ENCODE data around the gene MFAP3.
"Not testable (repeated sequence)": the region's sequence is repeated elsewhere in the genome, so short reads cannot be mapped to it uniquely, and the experiment has no call there.

The MFAP3 gene

DNA sequence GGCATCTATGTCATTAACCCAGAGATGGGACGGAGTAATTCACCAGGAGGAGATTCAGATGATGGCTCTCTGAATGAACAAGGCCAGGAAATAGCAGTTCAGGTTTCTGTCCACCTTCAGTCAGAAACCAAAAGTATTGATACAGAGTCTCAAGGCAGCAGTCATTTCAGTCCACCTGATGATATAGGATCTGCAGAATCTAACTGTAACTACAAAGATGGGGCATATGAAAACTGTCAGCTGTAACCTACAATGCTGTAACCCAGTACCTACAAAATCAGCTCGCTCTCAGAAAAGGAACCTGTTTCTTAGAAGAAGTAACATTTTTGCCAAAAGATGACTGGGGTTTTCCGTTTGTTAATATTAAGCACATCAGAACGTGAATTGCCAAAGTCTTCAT is 14.7 kb downstream of the MFAP3 start:
- no peak for DNase-seq (ENCODE audit: low spot score)

DNA sequence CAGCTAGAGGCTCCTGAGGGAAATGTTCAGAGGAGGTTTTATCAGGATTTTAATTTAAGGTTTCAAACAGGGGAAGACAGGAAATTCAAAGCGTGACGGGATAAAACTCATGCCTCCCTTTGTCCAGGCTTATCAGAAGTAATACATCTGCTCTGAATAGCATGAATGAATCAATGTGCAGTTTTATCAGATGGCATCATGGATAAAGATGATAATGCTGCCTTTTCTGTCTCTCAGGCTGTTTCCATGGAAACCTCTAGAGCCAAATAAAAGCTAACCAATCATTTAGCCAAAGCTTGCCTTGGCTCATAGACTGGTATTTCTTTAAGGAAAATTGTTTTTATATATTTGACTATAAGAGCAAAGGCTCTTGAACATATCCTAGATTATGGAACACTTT is 16.4 kb downstream of the MFAP3 start:
- DNase-seq (ENCODE audit: low spot score) = no peak

- DNase-seq (ENCODE audit: low spot score) = no peak
These were observed 19.6 kb downstream of the MFAP3 start for GRCh38 chr5:154058055-154059038.

- no peak for DNase-seq (ENCODE audit: low spot score)
These were observed 20.3 kb downstream of the MFAP3 start for GRCh38 chr5:154059039-154059430.

DNA sequence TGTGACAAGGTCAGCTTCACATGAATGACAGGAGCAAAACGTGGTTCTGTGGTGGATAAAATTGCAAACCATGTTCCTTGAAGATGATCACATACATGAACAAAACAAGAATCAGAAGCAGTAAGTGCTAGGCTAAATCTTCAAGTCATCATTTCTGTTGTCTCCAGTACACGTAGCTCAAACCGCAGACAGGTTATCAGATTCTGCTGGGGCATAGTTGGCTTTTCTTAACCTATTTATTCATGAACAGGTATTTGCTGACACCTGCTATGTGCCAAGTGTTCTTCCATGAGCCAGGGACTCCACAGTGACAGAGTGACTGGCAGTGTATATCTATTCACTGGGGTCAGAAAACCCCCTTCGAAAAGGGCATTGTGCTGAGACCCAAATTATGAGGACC is 20.8 kb downstream of the MFAP3 start:
- DNase-seq (ENCODE audit: low spot score) = no peak

GRCh38 chr5:154060606-154061005 is 21.8 kb downstream of the MFAP3 start:
- no peak for DNase-seq (ENCODE audit: low spot score)

- DNase-seq (ENCODE audit: low spot score) = no peak
These were observed 24.6 kb downstream of the MFAP3 start for GRCh38 chr5:154063372-154063771.

DNA sequence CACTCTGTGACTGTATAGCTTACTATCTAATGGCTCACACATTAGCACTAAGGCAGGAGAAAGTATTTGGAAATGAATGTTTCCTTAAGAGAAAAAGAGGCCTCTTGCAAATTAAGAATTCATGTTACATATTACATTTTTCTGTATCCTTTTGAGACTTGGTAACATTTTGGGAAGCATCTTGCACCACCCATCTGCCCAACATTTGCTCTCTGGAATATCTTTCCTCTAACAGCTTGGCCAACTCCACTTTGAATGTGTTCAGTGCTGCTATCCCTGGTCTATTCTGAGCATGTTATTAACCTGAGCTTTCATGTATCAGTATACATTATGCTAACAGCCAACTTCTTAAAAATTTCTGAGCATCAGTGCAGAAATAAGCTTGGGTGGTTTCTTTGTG is 27.2 kb downstream of the MFAP3 start:
- no peak for DNase-seq (ENCODE audit: low spot score)

DNA sequence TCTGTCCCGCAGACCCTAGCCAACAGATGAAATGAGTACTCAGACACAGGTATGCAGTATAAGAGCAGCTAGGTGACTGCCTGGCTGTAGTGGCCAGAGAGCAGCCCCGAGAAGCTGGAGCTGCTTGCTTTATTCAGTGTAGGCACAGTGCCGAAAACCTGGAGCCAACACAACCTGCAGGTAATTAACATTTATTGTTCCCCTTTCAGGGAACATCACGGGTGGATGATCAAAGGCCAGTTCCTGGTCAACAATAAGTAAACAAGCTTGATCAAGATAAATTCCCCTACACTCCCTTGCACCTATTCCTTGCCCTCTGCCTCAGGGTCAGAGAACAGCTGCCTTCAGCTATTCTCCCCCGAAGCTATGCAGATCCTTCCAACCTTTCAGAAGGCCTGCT is 31.1 kb downstream of the MFAP3 start:
- not testable (repeated sequence) for DNase-seq (ENCODE audit: low spot score)

DNA sequence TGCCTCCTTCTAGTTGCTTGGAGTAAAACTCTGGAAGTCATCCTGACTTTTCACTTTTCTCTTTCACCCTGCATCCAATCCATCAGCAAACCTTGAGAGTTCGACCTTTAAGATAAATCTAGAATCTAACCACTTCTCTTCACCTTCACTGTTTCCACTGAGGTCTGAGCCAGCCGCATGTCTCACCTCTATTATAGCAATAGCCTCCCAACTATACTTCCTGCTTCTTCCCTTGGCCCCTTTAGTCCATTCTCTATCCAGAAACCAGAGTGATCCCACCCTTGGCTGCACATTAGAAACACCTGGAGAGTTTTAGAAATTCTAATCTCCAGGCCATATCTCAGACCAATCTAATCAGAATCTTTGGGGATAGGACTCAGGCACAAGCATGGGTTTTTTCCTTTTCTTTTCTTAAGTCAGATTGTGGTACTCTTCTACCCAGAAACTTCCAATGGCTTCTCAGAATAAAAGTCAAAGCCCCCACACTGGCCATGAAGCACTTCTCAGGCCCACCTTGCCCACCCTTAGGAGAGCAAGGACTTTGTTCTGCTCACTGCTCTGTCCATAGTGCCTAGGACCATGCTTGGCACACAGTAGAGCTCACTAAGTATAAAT is 33.1 kb downstream of the MFAP3 start:
- DNase-seq (ENCODE audit: low spot score) = no peak

- DNase-seq (ENCODE audit: low spot score) = peak; percentile 85
These were observed 33.8 kb downstream of the MFAP3 start for GRCh38 chr5:154072414-154073171.

- DNase-seq (ENCODE audit: low spot score) = no peak
These were observed 37.6 kb downstream of the MFAP3 start for GRCh38 chr5:154076240-154076922.

DNA sequence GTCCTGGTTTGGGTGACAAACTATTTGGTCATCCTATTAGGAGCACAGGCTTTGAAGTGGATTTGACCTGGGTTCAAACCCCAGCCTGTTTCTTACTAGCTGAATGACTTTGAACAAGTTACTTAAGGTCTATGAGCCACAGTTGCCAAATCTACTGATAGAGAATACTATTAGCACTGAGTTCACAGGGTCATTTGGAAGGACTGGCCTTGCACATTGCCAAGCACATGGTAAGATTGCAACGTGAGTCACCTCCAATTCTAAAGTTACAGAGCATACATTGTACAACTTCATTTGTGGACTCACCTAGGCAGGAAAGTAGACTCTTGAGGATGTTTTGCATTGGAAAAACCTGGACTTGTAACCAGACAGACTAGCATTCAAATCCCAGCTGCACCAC is 38.9 kb downstream of the MFAP3 start:
- DNase-seq (ENCODE audit: low spot score) = no peak

GRCh38 chr5:154078272-154078671 is 39.5 kb downstream of the MFAP3 start:
- no peak for DNase-seq (ENCODE audit: low spot score)

- DNase-seq (ENCODE audit: low spot score) = no peak
These were observed 42.5 kb downstream of the MFAP3 start for GRCh38 chr5:154081246-154081645.

DNA sequence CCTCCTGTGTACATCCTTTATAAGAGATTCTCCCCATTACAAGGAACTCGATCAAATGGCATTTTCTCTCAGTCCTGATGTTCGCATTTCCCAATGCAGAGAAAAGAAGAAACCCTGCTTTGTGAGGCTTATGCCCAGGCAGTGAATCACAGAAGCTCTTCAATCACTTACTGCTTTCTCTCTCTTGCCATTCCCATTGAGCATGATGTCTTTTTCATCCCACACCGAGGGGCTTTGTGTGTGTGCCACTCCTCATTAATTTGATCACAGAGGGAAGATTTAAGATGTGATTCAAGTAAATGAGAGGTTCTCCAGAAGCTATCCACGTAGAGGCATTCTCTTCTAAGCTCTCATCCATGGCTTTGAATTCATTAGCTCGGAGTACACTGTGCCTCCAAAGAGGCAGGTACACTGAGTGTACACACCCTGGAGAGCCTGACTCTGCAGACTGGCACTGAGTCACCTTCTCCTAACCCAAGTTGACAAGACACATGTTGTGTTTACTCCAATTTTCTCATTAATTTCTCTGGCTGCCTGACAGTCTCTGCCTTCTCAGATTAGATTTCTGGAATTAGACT is 45.4 kb downstream of the MFAP3 start:
- no peak for DNase-seq (ENCODE audit: low spot score)

DNA sequence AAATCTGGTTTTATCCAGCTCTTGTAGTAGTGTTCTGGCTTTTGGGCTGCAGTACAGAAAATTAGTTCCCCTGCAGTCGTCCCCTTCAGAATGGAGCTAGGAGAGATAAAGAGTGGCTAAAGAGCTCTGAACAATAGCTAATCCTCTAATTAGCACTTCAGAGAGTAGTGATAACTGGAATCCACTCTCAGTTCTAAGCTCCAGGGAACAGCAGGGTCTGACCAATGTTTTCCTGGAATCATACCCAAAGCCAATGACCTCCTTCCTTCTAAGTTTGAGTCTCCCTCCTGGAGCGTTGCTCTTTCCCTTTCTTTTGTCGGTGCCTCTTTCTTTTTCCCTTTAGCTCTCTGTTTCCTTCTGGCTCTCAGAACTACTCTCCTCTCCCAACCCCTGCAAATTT is 47.4 kb downstream of the MFAP3 start:
- DNase-seq (ENCODE audit: low spot score) = no peak

- DNase-seq (ENCODE audit: low spot score) = no peak
These were observed 47.9 kb downstream of the MFAP3 start for GRCh38 chr5:154086641-154087040.

DNA sequence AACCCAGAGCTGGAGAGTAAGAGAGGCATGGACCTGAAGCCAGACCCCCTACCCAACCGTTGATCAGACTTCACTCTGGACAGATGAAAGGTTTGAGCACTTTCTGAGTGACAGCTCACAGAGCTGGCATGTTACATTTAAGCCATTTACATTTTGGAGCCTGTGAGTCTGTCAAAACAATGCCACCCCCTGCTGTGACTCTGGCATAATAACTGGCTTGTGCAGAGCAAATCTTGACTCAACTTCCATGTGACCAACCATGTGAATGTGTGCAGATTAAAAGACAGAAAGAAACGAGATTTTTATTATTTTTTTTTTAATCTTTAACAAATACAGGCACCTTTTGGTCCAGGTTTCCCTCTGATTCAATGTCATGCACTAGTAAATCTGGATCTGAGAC is 48.5 kb downstream of the MFAP3 start:
- no peak for DNase-seq (ENCODE audit: low spot score)

- no peak for DNase-seq (ENCODE audit: low spot score)
These were observed 50.0 kb downstream of the MFAP3 start for GRCh38 chr5:154088801-154089200.

DNA sequence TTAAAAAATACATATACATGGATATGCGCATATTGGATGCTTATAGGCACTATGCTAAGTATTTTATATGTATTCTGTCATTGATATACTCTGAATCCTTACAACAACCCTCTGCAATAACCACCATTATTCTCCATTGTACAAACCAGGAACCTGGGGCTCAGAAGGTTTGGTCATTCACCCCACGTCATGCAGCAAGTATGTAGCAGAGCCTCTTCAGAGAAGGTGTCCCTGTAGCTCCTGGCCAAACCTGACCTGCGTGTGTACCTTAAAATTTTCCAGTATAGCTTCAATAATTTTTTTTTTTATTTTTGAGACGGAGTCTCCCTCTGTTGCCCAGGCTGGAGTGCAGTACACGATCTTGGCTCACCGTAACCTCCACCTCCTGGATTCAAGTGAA is 51.9 kb downstream of the MFAP3 start:
- no peak for DNase-seq (ENCODE audit: low spot score)

Measured in hematopoietic multipotent progenitor cell treated with erythropoietin and hydrocortisone succinate and interleukin-3 and kit ligand, for 15 days (in vitro differentiated cells).